Smooth muscle cell (in vitro differentiated cells): ENCODE data around the gene DKK3. TPM values are rescaled to one million over a fixed set of nuclear protein-coding genes. Genes with fewer than 3 reads are reported as not detected.

Experiments
- DNase-seq: peaks from one replicate; lab custom pipeline; 2025; ENCODE audit not compliant: unreplicated experiment; lab: John Stamatoyannopoulos, UW
- H2AFZ ChIP-seq: fragments of 200-600 bp; sonication (generic); 2 replicates; pipeline ENCODE4 v1.6.0; 2016; ENCODE audit warnings: antibody characterized with exemption, low read depth, mild to moderate bottlenecking
- H3F3A ChIP-seq: fragments of 200-600 bp; sonication (generic); 2 replicates; pipeline ENCODE4 v1.6.0; 2017; ENCODE audit warnings: antibody characterized with exemption, low read depth
- H3K27ac ChIP-seq: fragments of 200-600 bp; sonication (generic); 2 replicates; pipeline ENCODE4 v1.5.1; 2016; ENCODE audit warnings: low read depth, mild to moderate bottlenecking
- H3K27me3 ChIP-seq: fragments of 200-600 bp; sonication (generic); 2 replicates; pipeline ENCODE4 v1.6.1; 2016; ENCODE audit warnings: low read depth, mild to moderate bottlenecking
- H3K36me3 ChIP-seq: fragments of 200-600 bp; sonication (generic); 2 replicates; pipeline ENCODE4 v1.5.1; 2016; ENCODE audit warnings: low read depth
- H3K4me1 ChIP-seq: fragments of 200-600 bp; sonication (generic); 2 replicates; pipeline ENCODE4 v1.5.1; 2016; ENCODE audit warnings: low read depth
- H3K4me2 ChIP-seq: fragments of 200-600 bp; sonication (generic); 2 replicates; pipeline ENCODE4 v1.6.0; 2016; ENCODE audit warnings: mild to moderate bottlenecking
- H3K4me3 ChIP-seq: fragments of 200-600 bp; sonication (generic); 2 replicates; pipeline ENCODE4 v1.5.1; 2016; ENCODE audit warnings: mild to moderate bottlenecking
- H3K79me2 ChIP-seq: fragments of 200-600 bp; sonication (generic); 2 replicates; pipeline ENCODE4 v1.6.0; 2016; ENCODE audit warnings: low read depth, mild to moderate bottlenecking
- H3K9ac ChIP-seq: fragments of 200-600 bp; sonication (generic); 2 replicates; pipeline ENCODE4 v1.6.0; 2016; ENCODE audit warnings: low read depth
- H3K9me3 ChIP-seq: fragments of 200-600 bp; sonication (generic); replicated peaks from 2 replicates; pipeline ENCODE4 v1.5.1; 2016; ENCODE audit warnings: low read depth
- H4K20me1 ChIP-seq: fragments of 200-600 bp; sonication (generic); 2 replicates; pipeline ENCODE4 v1.6.0; 2016; ENCODE audit warnings: low read depth
- WGBS: methylation state at CpG from one replicate; pipeline ENCODE4 v1.1.7; 2016; ENCODE audit warnings: low lambda C conversion rate; 5-methylcytosine and 5-hydroxymethylcytosine counted together
- polyA plus RNA-seq: library from polyadenylated mRNA; unstranded; fragments of >200 nt; fragmentation: Nextera tagmentation; extraction: Ambion mirVana; gene quantifications from 2 replicates; pipeline ENCODE4 v1.2.1, GENCODE V29; 2016
- total RNA-seq: library from RNA; depleted of rRNA; stranded (reverse); fragments of >200 nt; gene quantifications from 2 replicates; pipeline ENCODE4 v1.2.3, GENCODE V29; 2014
- TF ChIP-seq, protein P1 (sequence below): fragments of 200-600 bp; sonication (generic); IDR thresholded peaks from 2 replicates; pipeline ENCODE4 v1.5.1; 2017; ENCODE audit warnings: borderline replicate concordance, mild to moderate bottlenecking, antibody characterized with exemption; ENCODE audit not compliant: insufficient read depth, poor library complexity, severe bottlenecking

Gene DKK3
- total and polyA plus RNA-seq, 2 experiments from 2014 or later: 105 to 113 TPM

DNA sequence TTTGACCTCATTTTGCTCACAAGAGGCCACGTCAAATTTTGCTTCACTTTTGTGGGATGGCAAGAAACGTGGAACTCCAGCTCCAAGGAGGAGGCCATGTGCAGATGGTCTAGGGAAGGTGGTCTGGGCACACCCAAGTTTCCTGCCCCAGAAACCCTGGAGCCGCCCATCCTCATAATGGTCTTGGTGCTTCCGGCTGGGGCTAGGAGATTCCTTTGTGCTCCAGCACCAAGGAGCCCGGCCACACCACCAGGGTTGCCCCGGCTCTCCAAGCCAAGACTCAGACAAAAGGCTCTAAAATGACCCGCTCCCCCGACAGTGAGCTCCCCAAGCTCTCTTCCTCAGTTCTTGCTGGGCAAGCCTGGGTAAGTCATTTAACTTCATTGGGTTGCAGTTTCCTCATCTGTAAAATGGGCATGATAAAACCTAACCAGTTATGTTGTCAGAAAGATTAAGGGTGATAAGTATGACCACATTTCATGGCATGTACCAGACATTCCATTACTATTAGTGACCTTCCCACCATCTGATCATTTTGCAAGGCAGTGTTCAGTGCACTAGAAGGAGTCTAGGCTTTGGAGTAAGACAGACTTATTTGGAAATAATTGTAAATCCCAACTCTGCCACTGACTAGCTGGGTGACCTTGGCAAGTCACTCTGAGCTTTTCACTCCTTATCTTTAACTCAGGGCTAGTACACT is 23.3 kb downstream of the DKK3 start:
- Histone ChIP-seq H3K4me1 (no peaks in the 10 kb centered on the region), H3K9me3 (no peaks in the 10 kb centered on the region), H3K9ac (no peak overlapping the region), H3K4me3 (no peak overlapping the region), H3K27ac (peak overlapping the region; percentile 93), H3K27me3 (no peaks in the 10 kb centered on the region), H3K79me2 (no peaks in the 10 kb centered on the region), H3K36me3 (no peaks in the 10 kb centered on the region), H3F3A (peaks cover 28% of the 10 kb centered on the region), H3K4me2 (no peak overlapping the region), H4K20me1 (no peaks in the 10 kb centered on the region), H2AFZ (no peak overlapping the region)
- no peak for DNase-seq
- WGBS: 94% methylated on average over 8 of the region's 8 CpGs
- TF ChIP-seq, protein P1, sequence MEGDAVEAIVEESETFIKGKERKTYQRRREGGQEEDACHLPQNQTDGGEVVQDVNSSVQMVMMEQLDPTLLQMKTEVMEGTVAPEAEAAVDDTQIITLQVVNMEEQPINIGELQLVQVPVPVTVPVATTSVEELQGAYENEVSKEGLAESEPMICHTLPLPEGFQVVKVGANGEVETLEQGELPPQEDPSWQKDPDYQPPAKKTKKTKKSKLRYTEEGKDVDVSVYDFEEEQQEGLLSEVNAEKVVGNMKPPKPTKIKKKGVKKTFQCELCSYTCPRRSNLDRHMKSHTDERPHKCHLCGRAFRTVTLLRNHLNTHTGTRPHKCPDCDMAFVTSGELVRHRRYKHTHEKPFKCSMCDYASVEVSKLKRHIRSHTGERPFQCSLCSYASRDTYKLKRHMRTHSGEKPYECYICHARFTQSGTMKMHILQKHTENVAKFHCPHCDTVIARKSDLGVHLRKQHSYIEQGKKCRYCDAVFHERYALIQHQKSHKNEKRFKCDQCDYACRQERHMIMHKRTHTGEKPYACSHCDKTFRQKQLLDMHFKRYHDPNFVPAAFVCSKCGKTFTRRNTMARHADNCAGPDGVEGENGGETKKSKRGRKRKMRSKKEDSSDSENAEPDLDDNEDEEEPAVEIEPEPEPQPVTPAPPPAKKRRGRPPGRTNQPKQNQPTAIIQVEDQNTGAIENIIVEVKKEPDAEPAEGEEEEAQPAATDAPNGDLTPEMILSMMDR: no peak

DNA sequence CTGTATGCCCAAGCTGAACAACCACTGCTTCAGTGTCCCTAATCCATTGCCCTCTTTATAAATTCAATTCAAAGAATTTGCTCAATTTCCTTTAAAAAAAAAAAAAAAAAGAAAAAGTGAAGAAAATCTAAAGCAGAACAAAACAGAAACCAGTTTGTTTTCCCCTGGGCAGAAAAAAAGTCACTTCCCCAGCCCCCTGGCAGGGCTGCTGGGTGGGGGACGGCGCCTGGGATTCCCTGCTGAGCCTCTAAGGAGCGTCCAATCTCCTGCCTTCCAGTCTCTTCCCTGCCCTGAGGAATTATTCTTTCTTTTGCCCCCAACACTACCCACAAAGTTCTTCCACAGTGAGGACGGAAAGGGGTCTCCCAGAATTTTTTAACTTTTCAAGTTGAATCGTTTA is 23.9 kb downstream of the DKK3 start:
- Histone ChIP-seq H3K27me3 (no peaks in the 10 kb centered on the region), H3K9me3 (no peaks in the 10 kb centered on the region), H4K20me1 (no peaks in the 10 kb centered on the region), H3F3A (peaks cover 24% of the 10 kb centered on the region), H3K4me3 (no peak overlapping the region), H3K79me2 (no peaks in the 10 kb centered on the region), H3K9ac (no peak overlapping the region), H3K27ac (peak overlapping the region; percentile 30), H3K4me2 (no peak overlapping the region), H3K4me1 (peaks cover 4% of the 10 kb centered on the region), H2AFZ (no peak overlapping the region), H3K36me3 (no peaks in the 10 kb centered on the region)
- 72% methylated on average over 5 of the region's 5 CpGs for WGBS
- no peak for DNase-seq
- TF ChIP-seq, protein P1: no peak

DNA sequence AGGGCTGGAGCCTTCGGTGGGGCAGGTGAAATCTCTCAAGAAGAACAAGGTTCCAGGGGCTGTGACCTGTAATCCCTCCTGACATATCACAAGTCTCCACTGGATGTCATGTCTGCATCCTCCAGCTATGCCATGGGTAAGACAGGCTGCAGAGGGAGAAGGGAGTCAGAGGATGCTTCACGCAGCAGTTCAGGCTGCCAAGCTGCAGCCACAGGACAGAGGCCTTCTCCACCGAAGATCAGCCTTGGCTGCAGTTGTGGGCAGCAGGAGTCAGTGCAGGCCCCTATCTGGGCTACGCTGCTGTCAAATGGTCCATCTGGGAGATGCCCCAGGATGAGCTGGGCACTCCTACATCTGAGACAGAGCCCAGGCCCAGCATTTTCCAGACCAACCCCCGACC is 25.0 kb downstream of the DKK3 start:
- H2AFZ ChIP-seq: no peak overlapping the region
- peaks cover 6% of the 10 kb centered on the region for H3K4me1 ChIP-seq
- DNase-seq: no peak
- H3K9me3 ChIP-seq: no peaks in the 10 kb centered on the region
- no peak overlapping the region for H3K4me2 ChIP-seq
- no peak overlapping the region for H3K9ac ChIP-seq
- H3K79me2 ChIP-seq: no peaks in the 10 kb centered on the region
- TF ChIP-seq, protein P1: no peak
- no peaks in the 10 kb centered on the region for H4K20me1 ChIP-seq
- H3F3A ChIP-seq: peaks cover 15% of the 10 kb centered on the region
- H3K27me3 ChIP-seq: no peaks in the 10 kb centered on the region
- no peak overlapping the region for H3K4me3 ChIP-seq
- 77% methylated on average over 5 of the region's 5 CpGs for WGBS
- no peaks in the 10 kb centered on the region for H3K36me3 ChIP-seq
- no peak overlapping the region for H3K27ac ChIP-seq

- Histone ChIP-seq H3K79me2 (no peaks in the 10 kb centered on the region), H3K9me3 (no peaks in the 10 kb centered on the region), H3K9ac (no peak overlapping the region), H4K20me1 (no peaks in the 10 kb centered on the region), H3K4me3 (no peak overlapping the region), H3K4me1 (peaks cover 6% of the 10 kb centered on the region), H3K27ac (no peak overlapping the region), H3F3A (peaks cover 10% of the 10 kb centered on the region), H2AFZ (no peak overlapping the region), H3K4me2 (no peak overlapping the region), H3K36me3 (no peaks in the 10 kb centered on the region), H3K27me3 (no peaks in the 10 kb centered on the region)
- TF ChIP-seq, protein P1: no peak
- WGBS: 84% methylated on average over 2 of the region's 2 CpGs
- no peak for DNase-seq
Observed at GRCh38 chr11:11982975-11983374, 25.5 kb downstream of the DKK3 start.
